H1 (cell line): ENCODE results near the gene GPR39. TPM values are rescaled to one million over a fixed set of nuclear protein-coding genes. Genes with fewer than 3 reads are reported as not detected.

Experiments
- CTCF ChIA-PET: fragments of 300-600 bp; sonication (Branson Sonifier 250); formaldehyde crosslinking; loops from one replicate; lab custom pipeline; 2021; ENCODE audit not compliant: partially characterized antibody; lab: Charles Lee
- POLR2A ChIA-PET: fragments of 300-600 bp; sonication (Branson Sonifier 250); formaldehyde crosslinking; loops from one replicate; lab custom pipeline; 2021; ENCODE audit warnings: inconsistent platforms; ENCODE audit not compliant: partially characterized antibody; lab: Charles Lee
- DNase-seq, 2 experiments: peaks; one replicate each; pipeline versions ENCODE4 v3.0.0 to v3.0.0-alpha.2; 2010 to 2022; ENCODE audit warnings: low spot score in 2 of 2, low read depth in 1 of 2, mixed read lengths in 1 of 2
- FAIRE-seq: peaks from 2 replicates; lab custom pipeline; 2011; peaks lifted over from hg19 to GRCh38; lab: Jason Lieb, UNC
- H2AFZ ChIP-seq: 2 replicates; pipeline ENCODE4 v1.8.1; 2012; ENCODE audit warnings: low read length, inconsistent platforms
- H2AK5ac ChIP-seq: 2 replicates; pipeline ENCODE4 v1.6.1; 2013; ENCODE audit warnings: low read depth, low read length
- H2BK120ac ChIP-seq: replicated peaks from 2 replicates; pipeline ENCODE3; 2013; ENCODE audit warnings: low read depth, low read length, inconsistent platforms
- H2BK12ac ChIP-seq: 2 replicates; pipeline ENCODE4 v1.6.1; 2013; ENCODE audit warnings: low read depth, low read length
- H2BK15ac ChIP-seq: 2 replicates; pipeline ENCODE4 v1.6.1; 2013; ENCODE audit warnings: low read length
- H2BK20ac ChIP-seq: 2 replicates; pipeline ENCODE4 v1.6.1; 2013; ENCODE audit warnings: low read length
- H2BK5ac ChIP-seq: 2 replicates; pipeline ENCODE4 v1.6.1; 2013; ENCODE audit warnings: low read depth, low read length
- H3K14ac ChIP-seq: 2 replicates; pipeline ENCODE4 v1.6.1; 2013; ENCODE audit warnings: inconsistent platforms; ENCODE audit not compliant: insufficient read length
- H3K18ac ChIP-seq: 2 replicates; pipeline ENCODE4 v1.6.1; 2013; ENCODE audit warnings: low read length; ENCODE audit errors: extremely low read depth
- H3K23ac ChIP-seq: 2 replicates; pipeline ENCODE4 v1.6.1; 2013; ENCODE audit warnings: inconsistent platforms; ENCODE audit not compliant: insufficient read length
- H3K23me2 ChIP-seq: 2 replicates; pipeline ENCODE4 v1.6.1; 2013; ENCODE audit warnings: low read depth, low read length
- H3K27ac ChIP-seq: 2 replicates; pipeline ENCODE4 v1.6.1; 2011; ENCODE audit warnings: low read depth, low read length, inconsistent platforms
- H3K27me3 ChIP-seq, 4 experiments: replicated peaks in 1 of 4; 1 replicate in 1 of 4; 2 replicates in 3 of 4; pipeline versions ENCODE4 v1.6.1 to v1.8.1; 2011 to 2013; ENCODE audit warnings: low read length in 3 of 4, mild to moderate bottlenecking in 3 of 4, inconsistent platforms in 2 of 4, mixed read lengths in 2 of 4, moderate library complexity in 1 of 4; ENCODE audit not compliant: control insufficient read depth in 3 of 4, insufficient read depth in 3 of 4; ENCODE audit errors: extremely low read depth in 1 of 4
- H3K36me3 ChIP-seq, 4 experiments: 2 replicates each; pipeline versions ENCODE4 v1.6.1 to v1.8.1; 2011 to 2013; ENCODE audit warnings: mild to moderate bottlenecking in 4 of 4, low read length in 3 of 4, moderate library complexity in 2 of 4, control low read depth in 1 of 4, inconsistent platforms in 1 of 4; ENCODE audit not compliant: insufficient read depth in 4 of 4, control insufficient read depth in 2 of 4
- H3K4ac ChIP-seq: replicated peaks from 2 replicates; pipeline ENCODE3; 2013; ENCODE audit warnings: low read length, low read depth, mixed read lengths, inconsistent platforms; ENCODE audit not compliant: insufficient read length
- H3K4me1 ChIP-seq, 4 experiments: replicated peaks in 1 of 4; 1 replicate in 1 of 4; 2 replicates in 3 of 4; pipeline versions ENCODE4 v1.6.1 to v1.8.1; 2011 to 2013; ENCODE audit warnings: low read length in 3 of 4, inconsistent platforms in 2 of 4, mixed read lengths in 1 of 4; ENCODE audit not compliant: insufficient read depth in 4 of 4, control insufficient read depth in 3 of 4
- H3K4me2 ChIP-seq, 2 experiments: 2 replicates each; pipeline versions ENCODE4 v1.6.1 to v1.8.1; 2011 to 2013; ENCODE audit warnings: low read depth in 2 of 2, low read length in 2 of 2, control low read depth in 1 of 2, inconsistent platforms in 1 of 2, mild to moderate bottlenecking in 1 of 2; ENCODE audit not compliant: insufficient read depth in 1 of 2
- H3K4me3 ChIP-seq, 4 experiments: fragments of 200-600, 300-600 bp in 1 of 4; sonication (generic), shearing (Covaris generic), sonication (Bioruptor Twin) in 1 of 4; 2 replicates each; pipeline versions ENCODE4 v1.5.1 to v1.8.1; 2011 to 2016; ENCODE audit warnings: low read length in 4 of 4, low read depth in 3 of 4, control low read depth in 2 of 4, inconsistent platforms in 2 of 4, mild to moderate bottlenecking in 2 of 4, mixed read lengths in 1 of 4, moderate library complexity in 1 of 4; ENCODE audit not compliant: insufficient read depth in 2 of 4; ENCODE audit errors: extremely low read depth in 1 of 4
- H3K56ac ChIP-seq: replicated peaks from 2 replicates; pipeline ENCODE3; 2013; ENCODE audit warnings: low read depth, mild to moderate bottlenecking, mixed read lengths, low read length, inconsistent platforms; ENCODE audit not compliant: insufficient read length
- H3K79me1 ChIP-seq: 2 replicates; pipeline ENCODE4 v1.6.1; 2013; ENCODE audit warnings: low read depth, low read length, control low read depth
- H3K79me2 ChIP-seq, 2 experiments: 2 replicates each; pipeline versions ENCODE4 v1.6.1 to v1.8.1; 2012 to 2013; ENCODE audit warnings: low read length in 2 of 2, mild to moderate bottlenecking in 2 of 2, inconsistent platforms in 1 of 2; ENCODE audit not compliant: insufficient read depth in 2 of 2, control insufficient read depth in 1 of 2
- H3K9ac ChIP-seq, 4 experiments: replicated peaks in 1 of 4; 1 replicate in 1 of 4; 2 replicates in 3 of 4; pipeline versions ENCODE4 v1.6.1 to v1.8.1; 2011 to 2013; ENCODE audit warnings: low read depth in 3 of 4, low read length in 3 of 4, control low read depth in 2 of 4, mild to moderate bottlenecking in 2 of 4, moderate library complexity in 2 of 4, inconsistent platforms in 1 of 4; ENCODE audit errors: extremely low read depth in 1 of 4
- H3K9me3 ChIP-seq, 2 experiments: 2 replicates each; pipeline versions ENCODE4 v1.6.1 to v1.8.1; 2012 to 2013; ENCODE audit warnings: mild to moderate bottlenecking in 2 of 2, moderate library complexity in 2 of 2, control low read depth in 1 of 2, inconsistent platforms in 1 of 2, low read depth in 1 of 2, low read length in 1 of 2, mixed read lengths in 1 of 2; ENCODE audit not compliant: insufficient read depth in 2 of 2
- H4K20me1 ChIP-seq, 2 experiments: replicated peaks in 1 of 2; 2 replicates each; pipeline versions ENCODE3 to v1.8.1; 2011 to 2013; ENCODE audit warnings: inconsistent platforms in 2 of 2, low read length in 2 of 2, mild to moderate bottlenecking in 1 of 2; ENCODE audit not compliant: insufficient read depth in 2 of 2, control insufficient read depth in 1 of 2
- H4K5ac ChIP-seq: 2 replicates; pipeline ENCODE4 v1.6.1; 2013; ENCODE audit warnings: low read length, low read depth, mixed read lengths, inconsistent platforms; ENCODE audit not compliant: insufficient read length
- H4K8ac ChIP-seq: 2 replicates; pipeline ENCODE4 v1.8.0; 2013; ENCODE audit warnings: mild to moderate bottlenecking, moderate library complexity, low read length, inconsistent platforms; ENCODE audit not compliant: insufficient read depth; ENCODE audit errors: extremely low read depth
- H4K91ac ChIP-seq: replicated peaks from 2 replicates; pipeline ENCODE3; 2013; ENCODE audit warnings: low read length, mixed read lengths, inconsistent platforms; ENCODE audit not compliant: insufficient read length
- WGBS, 2 experiments: shearing (Covaris generic) in 1 of 2; methylation state at CpG; one replicate each; pipeline versions ENCODE4 v1.1.6 to v1.1.7; 2013 to 2015; ENCODE audit warnings: low lambda C conversion rate in 2 of 2, mixed read lengths in 2 of 2, inconsistent platforms in 1 of 2, low coverage in 1 of 2, missing lambda C conversion rate in 1 of 2; ENCODE audit not compliant: insufficient replicate concordance in 2 of 2, insufficient coverage in 1 of 2, insufficient read length in 1 of 2; ENCODE audit errors: extremely low coverage in 1 of 2, missing lambda C conversion rate in 1 of 2; 5-methylcytosine and 5-hydroxymethylcytosine counted together
- polyA plus RNA-seq, 7 experiments: library from polyadenylated mRNA; depleted of rRNA in 3 of 7; stranded (reverse) in 5 of 7; unstranded in 2 of 7; fragments of >200 nt in 5 of 7; fragments of 200-250 nt in 2 of 7; gene quantifications; 1 replicate in 5 of 7; 2 replicates in 1 of 7; 4 replicates in 1 of 7; pipeline versions ENCODE4 v1.2.1 to v1.2.3, GENCODE V29; 2011 to 2013; ENCODE audit warnings: missing spikeins in 2 of 7, mixed read lengths in 2 of 7
- total RNA-seq: library from RNA; stranded (reverse); fragmentation: NEBNext Ultra II Directional; extraction: Animal tissue kit (Norgen Biotek cat#: 25700); gene quantifications from 2 replicates; pipeline ENCODE4 v1.2.1, GENCODE V29; 2021

GPR39 gene
- total and polyA plus RNA-seq, 2 of the 8 experiments (the other 6 are each of a cell fraction or from before 2014, with no cell fraction given), result 0.63 to 2.7 TPM

GRCh38 chr2:132429941-132430573 is 13.5 kb downstream of the GPR39 start:
- H3K79me1 ChIP-seq, result no peaks in the 10 kb centered on the region
- H3K14ac ChIP-seq, result no peak overlapping the region
- H2AK5ac ChIP-seq, result no peak overlapping the region
- no peak overlapping the region for H2BK15ac ChIP-seq
- H3K9me3 ChIP-seq, result 0 out of 4 replicates have a peak, but pooled peaks cover 0 to 5% of the 10 kb centered on the region in 2 experiments
- no peak overlapping the region for H2AFZ ChIP-seq
- H3K36me3 ChIP-seq, result no peaks in the 10 kb centered on the region
- no peak for DNase-seq
- no peak overlapping the region for H3K4ac ChIP-seq
- H2BK20ac ChIP-seq, result no peak overlapping the region
- no peaks in the 10 kb centered on the region for H3K23me2 ChIP-seq
- 86% methylated on average over 2 of the region's 2 CpGs; no CpG with 5 or more reads in 1 of the 2 experiments for WGBS, 2 experiments
- H2BK12ac ChIP-seq, result no peak overlapping the region
- H2BK5ac ChIP-seq, result no peak overlapping the region
- ChIA-PET CTCF (interaction anchor here (1.3 to 3.1 kb wide), 4 partner anchors 9 to 81 kb away, joined by 3 to 13 read pairs (median 4); no protein-coding TSS in a partner anchor), POLR2A (no interaction called here)
- no peaks in the 10 kb centered on the region for H3K4me1 ChIP-seq
- no peak overlapping the region for H4K91ac ChIP-seq
- no peaks in the 10 kb centered on the region for H4K20me1 ChIP-seq
- H3K4me3 ChIP-seq, result no peak overlapping the region
- no peak overlapping the region for H2BK120ac ChIP-seq
- no peaks in the 10 kb centered on the region for H3K79me2 ChIP-seq
- H3K56ac ChIP-seq, result no peak overlapping the region
- H3K27ac ChIP-seq, result no peak overlapping the region
- no peak for FAIRE-seq
- no peak overlapping the region for H3K23ac ChIP-seq
- no peak overlapping the region for H3K18ac ChIP-seq
- no peak overlapping the region for H3K9ac ChIP-seq
- H4K8ac ChIP-seq, result no peak overlapping the region
- no peaks in the 10 kb centered on the region for H3K27me3 ChIP-seq
- no peak overlapping the region for H4K5ac ChIP-seq
- H3K4me2 ChIP-seq, result no peak overlapping the region
